ENCODE results near the gene CD68.

The CD68 gene

DNA sequence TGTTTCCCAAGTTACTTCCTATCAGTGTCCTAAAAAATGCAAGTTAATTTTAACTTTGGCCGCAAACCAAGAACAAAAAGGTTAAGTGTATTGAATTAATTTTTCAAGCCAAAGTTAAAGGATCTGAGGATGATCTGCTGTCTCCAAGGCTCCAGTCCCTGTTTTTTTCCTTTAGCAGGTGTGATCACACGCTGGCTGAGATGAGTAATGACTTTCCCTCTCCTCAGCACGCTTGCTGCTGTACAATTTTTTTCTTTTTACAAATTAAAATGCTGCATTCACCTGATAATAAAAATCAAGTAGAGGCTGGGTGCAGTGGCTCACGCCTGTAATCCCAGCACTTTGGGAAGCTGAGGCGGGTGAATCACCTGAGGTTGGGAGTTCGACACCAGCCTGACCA, 34.5 kb upstream of the CD68 start:
- in situ Hi-C loops (cut with HindIII; ENCODE audit: low pct_ligation_motif_present, low sequenced_read_pairs): no loop called here
- no peak overlapping the region for H3K4me3 ChIP-seq (ENCODE audit: low read depth, low read length)

GRCh38 chr17:7548585-7549400, 30.6 kb upstream of the CD68 start, which contains the start of gene TNFSF12:
Gene TNFSF12, plus strand, starts transcription at chr17:7549058. Its CDS starts 96 bp downstream, at chr17:7549154.
- TF ChIP-seq, protein P1, sequence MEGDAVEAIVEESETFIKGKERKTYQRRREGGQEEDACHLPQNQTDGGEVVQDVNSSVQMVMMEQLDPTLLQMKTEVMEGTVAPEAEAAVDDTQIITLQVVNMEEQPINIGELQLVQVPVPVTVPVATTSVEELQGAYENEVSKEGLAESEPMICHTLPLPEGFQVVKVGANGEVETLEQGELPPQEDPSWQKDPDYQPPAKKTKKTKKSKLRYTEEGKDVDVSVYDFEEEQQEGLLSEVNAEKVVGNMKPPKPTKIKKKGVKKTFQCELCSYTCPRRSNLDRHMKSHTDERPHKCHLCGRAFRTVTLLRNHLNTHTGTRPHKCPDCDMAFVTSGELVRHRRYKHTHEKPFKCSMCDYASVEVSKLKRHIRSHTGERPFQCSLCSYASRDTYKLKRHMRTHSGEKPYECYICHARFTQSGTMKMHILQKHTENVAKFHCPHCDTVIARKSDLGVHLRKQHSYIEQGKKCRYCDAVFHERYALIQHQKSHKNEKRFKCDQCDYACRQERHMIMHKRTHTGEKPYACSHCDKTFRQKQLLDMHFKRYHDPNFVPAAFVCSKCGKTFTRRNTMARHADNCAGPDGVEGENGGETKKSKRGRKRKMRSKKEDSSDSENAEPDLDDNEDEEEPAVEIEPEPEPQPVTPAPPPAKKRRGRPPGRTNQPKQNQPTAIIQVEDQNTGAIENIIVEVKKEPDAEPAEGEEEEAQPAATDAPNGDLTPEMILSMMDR (IDR thresholded peaks at IDR 0.05; ENCODE audit: low read depth, low read length, missing control alignments): peak; percentile 14
- in situ Hi-C loops (cut with HindIII; ENCODE audit: low pct_ligation_motif_present, low sequenced_read_pairs): no loop called here
- Histone ChIP-seq H3K36me3 (replicated peaks) (no peaks in the 10 kb centered on the region), H3K4me3 (ENCODE audit: low read depth, low read length) (peak within 1 kb of the TSS; percentile 66), H3K27ac (no peak within 1 kb of the TSS), H3K27me3 (replicated peaks) (no peaks in the 10 kb centered on the region)
- DNase-seq: no peak

More for the DNA sequence above, 34.5 kb upstream of the CD68 start:
- TF ChIP-seq, protein P1 (IDR thresholded peaks at IDR 0.05; ENCODE audit: low read depth, low read length, missing control alignments): no peak
- Histone ChIP-seq H3K27ac (no peak overlapping the region), H3K27me3 (replicated peaks) (no peaks in the 10 kb centered on the region), H3K36me3 (replicated peaks) (no peaks in the 10 kb centered on the region)
- DNase-seq: no peak

GRCh38 chr17:7549401-7550055, 29.9 kb upstream of the CD68 start:
- DNase-seq: no peak
- Histone ChIP-seq H3K4me3 (ENCODE audit: low read depth, low read length) (peak overlapping the region; percentile 66), H3K27ac (no peak overlapping the region), H3K36me3 (replicated peaks) (no peaks in the 10 kb centered on the region), H3K27me3 (replicated peaks) (no peaks in the 10 kb centered on the region)
- TF ChIP-seq, protein P1 (IDR thresholded peaks at IDR 0.05; ENCODE audit: low read depth, low read length, missing control alignments): no peak
- in situ Hi-C loops (cut with HindIII; ENCODE audit: low pct_ligation_motif_present, low sequenced_read_pairs): no loop called here

DNA sequence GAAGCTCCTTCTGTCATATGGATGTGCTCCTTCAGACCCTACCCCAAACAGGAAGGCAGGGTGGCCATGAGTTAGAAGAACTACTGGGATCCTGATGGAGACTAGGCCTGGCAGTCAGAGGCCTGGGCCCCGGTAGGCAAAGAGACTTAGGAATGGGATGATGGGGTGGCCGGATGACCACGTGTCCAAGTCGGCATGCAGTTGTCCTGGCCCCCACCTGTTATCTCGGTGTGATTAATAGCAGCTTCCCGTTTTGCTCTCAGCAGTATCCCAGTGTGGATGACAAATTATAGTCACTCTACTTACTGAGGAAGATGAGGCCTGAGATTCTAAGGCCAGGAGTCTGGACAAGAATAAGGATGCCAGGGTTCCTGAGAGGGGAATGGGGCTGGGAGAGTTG, 29.1 kb upstream of the CD68 start:
- no peak overlapping the region for H3K4me3 ChIP-seq (ENCODE audit: low read depth, low read length)
- H3K36me3 ChIP-seq (replicated peaks): no peaks in the 10 kb centered on the region
- in situ Hi-C loops (cut with HindIII; ENCODE audit: low pct_ligation_motif_present, low sequenced_read_pairs): no loop called here
- H3K27ac ChIP-seq: no peak overlapping the region
- TF ChIP-seq, protein P1 (IDR thresholded peaks at IDR 0.05; ENCODE audit: low read depth, low read length, missing control alignments): no peak
- DNase-seq: no peak
- H3K27me3 ChIP-seq (replicated peaks): no peaks in the 10 kb centered on the region

- DNase-seq: no peak
- TF ChIP-seq, protein P1 (IDR thresholded peaks at IDR 0.05; ENCODE audit: low read depth, low read length, missing control alignments): no peak
- H3K27ac ChIP-seq: no peak overlapping the region
- no peak overlapping the region for H3K4me3 ChIP-seq (ENCODE audit: low read depth, low read length)
- H3K36me3 ChIP-seq (replicated peaks): no peaks in the 10 kb centered on the region
- H3K27me3 ChIP-seq (replicated peaks): no peaks in the 10 kb centered on the region
- in situ Hi-C loops (cut with HindIII; ENCODE audit: low pct_ligation_motif_present, low sequenced_read_pairs): no loop called here
Observed at GRCh38 chr17:7551396-7551795, 28.0 kb upstream of the CD68 start.
